GM12878 (cell line): ENCODE results near the gene PERM1.

Experiments
- ATF3 ChIP-seq: IDR thresholded peaks from 2 replicates; pipeline ENCODE4 v1.6.1; 2011; ENCODE audit warnings: low read depth, mild to moderate bottlenecking, low read length, moderate library complexity, borderline replicate concordance; ENCODE audit errors: extremely low read depth
- BHLHE40 ChIP-seq, 2 experiments: fragments of 450-650 bp in 1 of 2; IDR thresholded peaks; 2 replicates each; pipeline ENCODE4 v1.6.1; 2011 to 2017; ENCODE audit warnings: low read depth in 2 of 2, borderline replicate concordance in 1 of 2, improper control_type of control experiment in 1 of 2, low read length in 1 of 2, mild to moderate bottlenecking in 1 of 2
- CTCF ChIP-seq, 3 experiments: IDR thresholded peaks in 2 of 3; conservative IDR thresholded peaks in 1 of 3; 2 replicates each; pipeline ENCODE4 v1.5.1; 2011; ENCODE audit warnings: low read depth in 3 of 3, low read length in 3 of 3, mild to moderate bottlenecking in 3 of 3, control low read depth in 2 of 3, moderate library complexity in 2 of 3, inconsistent platforms in 1 of 3, mixed read lengths in 1 of 3; ENCODE audit not compliant: control insufficient read depth in 2 of 3, insufficient read depth in 1 of 3; ENCODE audit errors: extremely low read depth in 1 of 3
- EP300 ChIP-seq, 2 experiments: fragments of 150-350 bp in 1 of 2; IDR thresholded peaks; 2 replicates each; pipeline ENCODE4 v1.6.1; 2011 to 2012; ENCODE audit warnings: low read depth in 2 of 2, low read length in 2 of 2, borderline replicate concordance in 1 of 2, improper control_type of control experiment in 1 of 2, inconsistent platforms in 1 of 2; ENCODE audit not compliant: control insufficient read depth in 1 of 2
- EZH2 ChIP-seq: IDR thresholded peaks from 2 replicates; pipeline ENCODE4 v1.6.1; 2012; ENCODE audit warnings: low read depth, mild to moderate bottlenecking, control low read depth, inconsistent platforms, low read length, borderline replicate concordance; ENCODE audit not compliant: control insufficient read depth
- KAT2A ChIP-seq: conservative IDR thresholded peaks from 2 replicates; pipeline ENCODE4 v1.6.1; 2011; ENCODE audit warnings: low read depth, low read length; ENCODE audit not compliant: control insufficient read depth
- MYB ChIP-seq: fragments of 150-350 bp; IDR thresholded peaks from 2 replicates; pipeline ENCODE4 v1.6.1; 2014; ENCODE audit warnings: mild to moderate bottlenecking, low read depth, low read length, borderline replicate concordance
- POLR2AphosphoS5 ChIP-seq: IDR thresholded peaks from 2 replicates; pipeline ENCODE4 v1.6.1; 2011; ENCODE audit warnings: mild to moderate bottlenecking, low read length, inconsistent platforms
- PRDM15 ChIP-seq: fragments of 450-650 bp; formaldehyde crosslinking; IDR thresholded peaks from 2 replicates; pipeline ENCODE4 v1.4.0; 2020; ENCODE audit warnings: mild to moderate bottlenecking, moderate library complexity
- STAT3 ChIP-seq: IDR thresholded peaks from 2 replicates; pipeline ENCODE4 v1.6.1; 2011; ENCODE audit warnings: low read depth, low read length, improper control_type of control experiment
- USF2 ChIP-seq: IDR thresholded peaks from 2 replicates; pipeline ENCODE4 v1.6.1; 2011; ENCODE audit warnings: low read depth, low read length, improper control_type of control experiment, borderline replicate concordance
- ZBTB33 ChIP-seq: fragments of 450-650 bp; IDR thresholded peaks from 2 replicates; pipeline ENCODE4 v1.6.1; 2017; ENCODE audit warnings: mild to moderate bottlenecking

- TF ChIP-seq KAT2A (no peak), EP300 (IDR thresholded peaks at IDR 0.05; ENCODE audit: borderline replicate concordance in 1 of 2, control insufficient read depth in 1 of 2, low read depth in 2 of 2, low read length in 2 of 2) (no peak), EZH2 (no peak), ATF3 (no peak), ZBTB33 (no peak), BHLHE40 (IDR thresholded peaks at IDR 0.05; ENCODE audit: borderline replicate concordance in 1 of 2, low read depth in 2 of 2, low read length in 1 of 2) (no peak), USF2 (no peak), STAT3 (no peak), PRDM15 (CRISPR knock-in tag) (no peak), POLR2AphosphoS5 (no peak), CTCF (IDR thresholded peaks at IDR 0.05 in 2 of 3, conservative IDR thresholded peaks at IDR 0.05 in 1 of 3; ENCODE audit: control insufficient read depth in 2 of 3, extremely low read depth in 1 of 3, insufficient read depth in 1 of 3, low read depth in 3 of 3, low read length in 3 of 3) (no peak), MYB (no peak)
Measured at GRCh38 chr1:975365-975764, 6.5 kb downstream of the PERM1 start.
